HCT116 (cell line): Measurements from ENCODE around the gene STK39.

ENCODE experiments used
- CTCF ChIP-seq, 3 experiments: fragments of 200-600 bp in 1 of 3; sonication (generic) in 1 of 3; IDR thresholded peaks in 2 of 3; conservative IDR thresholded peaks in 1 of 3; 2 replicates each; pipeline ENCODE4 v1.5.1; 2012 to 2017; ENCODE audit warnings: low read depth in 2 of 3, low read length in 2 of 3, antibody characterized with exemption in 1 of 3, borderline replicate concordance in 1 of 3, control low read depth in 1 of 3, mild to moderate bottlenecking in 1 of 3, mixed read lengths in 1 of 3, mixed run types in 1 of 3, moderate library complexity in 1 of 3; ENCODE audit not compliant: insufficient read depth in 1 of 3
- EZH2 ChIP-seq: fragments of 200-600 bp; sonication (generic); IDR thresholded peaks from 2 replicates; pipeline ENCODE4 v1.6.1; 2017; ENCODE audit warnings: antibody characterized with exemption, mixed run types
- POLR2A ChIP-seq: IDR thresholded peaks from 2 replicates; pipeline ENCODE4 v1.7.0; 2011; ENCODE audit warnings: borderline replicate concordance; ENCODE audit not compliant: insufficient read depth, insufficient read length; ENCODE audit errors: extremely low read depth
- POLR2AphosphoS5 ChIP-seq: IDR thresholded peaks from 2 replicates; pipeline ENCODE4 v1.6.1; 2011; ENCODE audit warnings: mild to moderate bottlenecking, low read depth, low read length, moderate library complexity
- RAD21 ChIP-seq: IDR thresholded peaks from 2 replicates; pipeline ENCODE4 v1.6.1; 2012; ENCODE audit warnings: low read depth, mild to moderate bottlenecking

DNA sequence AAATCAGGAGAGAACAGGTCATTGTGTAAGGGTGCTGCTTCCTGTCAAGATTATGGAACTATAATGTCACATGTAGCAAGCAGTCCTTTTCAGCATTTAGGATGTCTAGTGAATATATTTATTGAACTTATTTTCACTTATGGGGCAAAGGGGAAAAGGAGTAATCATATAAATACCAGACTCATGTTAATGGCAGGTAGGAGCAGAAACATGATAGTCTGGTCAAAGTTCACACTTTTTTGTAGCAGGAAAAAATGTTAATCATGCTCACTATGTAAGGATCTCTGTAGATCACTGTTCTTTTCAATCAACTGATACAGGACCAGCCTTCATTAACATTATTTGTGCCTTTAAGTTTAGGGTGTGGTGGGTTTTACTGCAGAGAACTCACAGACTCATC is 219.0 kb downstream of the STK39 start:
- TF ChIP-seq POLR2AphosphoS5 (no peak), CTCF (IDR thresholded peaks at IDR 0.05 in 2 of 3, conservative IDR thresholded peaks at IDR 0.05 in 1 of 3; ENCODE audit: borderline replicate concordance in 1 of 3, insufficient read depth in 1 of 3, low read depth in 2 of 3, low read length in 2 of 3) (no peak), POLR2A (no peak), EZH2 (no peak), RAD21 (no peak)
